ENCODE results near the gene HS3ST5.

DNA sequence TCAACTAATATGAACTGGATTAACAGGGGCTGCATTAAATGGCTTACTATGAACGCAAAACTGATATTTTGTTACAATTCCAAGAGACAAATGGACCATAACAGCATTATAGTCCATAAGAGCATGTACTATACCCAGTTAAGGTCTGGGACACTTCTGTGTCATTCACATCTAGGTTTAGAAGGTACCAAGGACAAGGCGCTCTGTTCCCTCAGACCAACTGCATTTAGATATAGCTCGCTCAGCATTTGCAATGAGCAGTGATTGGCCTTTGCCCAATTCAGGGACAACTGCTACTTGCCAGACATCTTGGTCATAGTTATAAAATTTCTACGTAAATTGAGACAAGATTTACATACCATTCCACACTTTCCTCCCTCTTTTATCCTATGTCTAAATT, 132.4 kb downstream of the HS3ST5 start:
- TF ChIP-seq, protein P1, sequence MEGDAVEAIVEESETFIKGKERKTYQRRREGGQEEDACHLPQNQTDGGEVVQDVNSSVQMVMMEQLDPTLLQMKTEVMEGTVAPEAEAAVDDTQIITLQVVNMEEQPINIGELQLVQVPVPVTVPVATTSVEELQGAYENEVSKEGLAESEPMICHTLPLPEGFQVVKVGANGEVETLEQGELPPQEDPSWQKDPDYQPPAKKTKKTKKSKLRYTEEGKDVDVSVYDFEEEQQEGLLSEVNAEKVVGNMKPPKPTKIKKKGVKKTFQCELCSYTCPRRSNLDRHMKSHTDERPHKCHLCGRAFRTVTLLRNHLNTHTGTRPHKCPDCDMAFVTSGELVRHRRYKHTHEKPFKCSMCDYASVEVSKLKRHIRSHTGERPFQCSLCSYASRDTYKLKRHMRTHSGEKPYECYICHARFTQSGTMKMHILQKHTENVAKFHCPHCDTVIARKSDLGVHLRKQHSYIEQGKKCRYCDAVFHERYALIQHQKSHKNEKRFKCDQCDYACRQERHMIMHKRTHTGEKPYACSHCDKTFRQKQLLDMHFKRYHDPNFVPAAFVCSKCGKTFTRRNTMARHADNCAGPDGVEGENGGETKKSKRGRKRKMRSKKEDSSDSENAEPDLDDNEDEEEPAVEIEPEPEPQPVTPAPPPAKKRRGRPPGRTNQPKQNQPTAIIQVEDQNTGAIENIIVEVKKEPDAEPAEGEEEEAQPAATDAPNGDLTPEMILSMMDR (IDR thresholded peaks at IDR 0.05), result no peak
- no peak for TF ChIP-seq POLR2AphosphoS5 (IDR thresholded peaks at IDR 0.05; ENCODE audit: insufficient read depth in 1 of 2, low read depth in 1 of 2)
